ENCODE data around the gene EVA1A.

GRCh38 chr2:75595541-75596395, 35.0 kb upstream of the EVA1A start:
- TF ChIP-seq CTCF (conservative IDR thresholded peaks at IDR 0.05): no peak
- no peak for TF ChIP-seq EZH2 (IDR thresholded peaks at IDR 0.05; ENCODE audit: low read depth)
